Liver (tissue), 9 donors: ENCODE data around the gene GLYATL3. TPM values are rescaled to one million over a fixed set of nuclear protein-coding genes. Genes with fewer than 3 reads are reported as not detected.

Experiments used
- DNase-seq: peaks from one replicate; pipeline ENCODE4 v3.0.0-alpha.2; 2017; ENCODE audit warnings: low spot score
- H3K27ac ChIP-seq, 2 donors: one replicate each; pipeline ENCODE4 v1.7.0; 2013; ENCODE audit warnings: inconsistent platforms in 2 of 2, low read length in 2 of 2, control low read depth in 1 of 2, low read depth in 1 of 2, mild to moderate bottlenecking in 1 of 2
- H3K27me3 ChIP-seq, 4 donors: one replicate each; pipeline versions ENCODE4 v1.6.1 to v1.7.0; 2013; ENCODE audit warnings: low read length in 3 of 4, inconsistent platforms in 1 of 4, mild to moderate bottlenecking in 1 of 4, moderate library complexity in 1 of 4; ENCODE audit not compliant: control insufficient read depth in 4 of 4, insufficient read depth in 4 of 4
- H3K36me3 ChIP-seq, 4 donors: one replicate each; pipeline versions ENCODE4 v1.6.1 to v1.7.0; 2013; ENCODE audit warnings: low read length in 3 of 4, mild to moderate bottlenecking in 3 of 4, low read depth in 1 of 4, moderate library complexity in 1 of 4; ENCODE audit not compliant: control insufficient read depth in 4 of 4, insufficient read depth in 3 of 4
- H3K4me1 ChIP-seq, 4 donors: one replicate each; pipeline versions ENCODE4 v1.6.1 to v1.7.0; 2013; ENCODE audit warnings: low read length in 3 of 4, mild to moderate bottlenecking in 3 of 4, moderate library complexity in 1 of 4; ENCODE audit not compliant: control insufficient read depth in 4 of 4, insufficient read depth in 4 of 4
- H3K4me3 ChIP-seq, 3 donors: one replicate each; pipeline versions ENCODE4 v1.6.1 to v1.7.0; 2013; ENCODE audit warnings: low read length in 3 of 3, control low read depth in 1 of 3, low read depth in 1 of 3, mild to moderate bottlenecking in 1 of 3
- H3K9ac ChIP-seq, 2 donors: one replicate each; pipeline ENCODE4 v1.7.0; 2013; ENCODE audit warnings: low read length in 2 of 2, mild to moderate bottlenecking in 2 of 2, moderate library complexity in 2 of 2, control low read depth in 1 of 2, low read depth in 1 of 2
- H3K9me3 ChIP-seq, 4 donors: one replicate each; pipeline versions ENCODE4 v1.6.1 to v1.7.0; 2013; ENCODE audit warnings: low read length in 3 of 4; ENCODE audit not compliant: control insufficient read depth in 4 of 4
- ATF3 ChIP-seq: IDR thresholded peaks from 2 replicates; pipeline ENCODE4 v1.6.1; 2016; ENCODE audit warnings: antibody characterized with exemption
- CTCF ChIP-seq: fragments of 150-350 bp; IDR thresholded peaks from 2 replicates; pipeline ENCODE4 v1.5.1; 2017; ENCODE audit warnings: improper control_type of control experiment, low read depth, low read length; ENCODE audit not compliant: missing input control
- EGR1 ChIP-seq, 2 donors: IDR thresholded peaks; 2 replicates each; pipeline ENCODE4 v1.6.1; 2016 to 2018; ENCODE audit warnings: antibody characterized with exemption in 2 of 2, low read depth in 2 of 2
- FOXA1 ChIP-seq: IDR thresholded peaks from 2 replicates; pipeline ENCODE4 v1.6.1; 2016; ENCODE audit warnings: antibody characterized with exemption
- FOXA2 ChIP-seq: IDR thresholded peaks from 2 replicates; pipeline ENCODE4 v1.6.1; 2016; ENCODE audit warnings: antibody characterized with exemption
- GABPA ChIP-seq, 2 donors: IDR thresholded peaks in 1 of 2; conservative IDR thresholded peaks in 1 of 2; 2 replicates each; pipeline ENCODE4 v1.6.1; 2016; ENCODE audit warnings: antibody characterized with exemption in 2 of 2, mild to moderate bottlenecking in 1 of 2, moderate library complexity in 1 of 2
- HNF4A ChIP-seq, 2 donors: conservative IDR thresholded peaks; 2 replicates each; pipeline ENCODE4 v1.6.1; 2016; ENCODE audit warnings: antibody characterized with exemption in 2 of 2, mild to moderate bottlenecking in 2 of 2
- HNF4G ChIP-seq: IDR thresholded peaks from 2 replicates; pipeline ENCODE4 v1.6.1; 2016; ENCODE audit warnings: antibody characterized with exemption
- JUND ChIP-seq, 2 donors: IDR thresholded peaks; 2 replicates each; pipeline ENCODE4 v1.6.1; 2016; ENCODE audit warnings: antibody characterized with exemption in 2 of 2
- MAX ChIP-seq: IDR thresholded peaks from 2 replicates; pipeline ENCODE4 v1.6.1; 2016; ENCODE audit warnings: antibody characterized with exemption
- NR2F2 ChIP-seq: IDR thresholded peaks from 2 replicates; pipeline ENCODE4 v1.6.1; 2016; ENCODE audit warnings: antibody characterized with exemption
- RAD21 ChIP-seq, 2 donors: IDR thresholded peaks; 2 replicates each; pipeline ENCODE4 v1.6.1; 2016; ENCODE audit warnings: antibody characterized with exemption in 2 of 2, mild to moderate bottlenecking in 2 of 2
- RXRA ChIP-seq, 2 donors: IDR thresholded peaks; 2 replicates each; pipeline ENCODE4 v1.6.1; 2017 to 2018; ENCODE audit warnings: antibody characterized with exemption in 2 of 2, mild to moderate bottlenecking in 1 of 2
- SP1 ChIP-seq: IDR thresholded peaks from 2 replicates; pipeline ENCODE4 v1.6.1; 2018; ENCODE audit warnings: antibody characterized with exemption, mild to moderate bottlenecking
- TAF1 ChIP-seq: conservative IDR thresholded peaks from 2 replicates; pipeline ENCODE4 v1.6.1; 2016; ENCODE audit warnings: antibody characterized with exemption, mild to moderate bottlenecking
- YY1 ChIP-seq: IDR thresholded peaks from 2 replicates; pipeline ENCODE4 v1.6.1; 2016; ENCODE audit warnings: antibody characterized with exemption, mild to moderate bottlenecking
- ZBTB33 ChIP-seq: IDR thresholded peaks from 2 replicates; pipeline ENCODE4 v1.6.1; 2016; ENCODE audit warnings: antibody characterized with exemption
- WGBS: extraction: QIAGEN DNeasy Blood & Tissue Kit; methylation state at CpG from one replicate; pipeline ENCODE4 v1.1.7; 2013; 5-methylcytosine and 5-hydroxymethylcytosine counted together
- polyA plus RNA-seq, 2 donors: library from polyadenylated mRNA; stranded (reverse) in 1 of 2; unstranded in 1 of 2; fragments of 200-250 nt in 1 of 2; fragments of >200 nt in 1 of 2; fragmentation: Nextera tagmentation in 1 of 2; extraction: Ambion mirVana in 1 of 2; gene quantifications; one replicate each; pipeline versions ENCODE4 v1.2.1 to v1.2.3, GENCODE V29; 2013 to 2015
- total RNA-seq, 2 donors: library from RNA; depleted of rRNA; stranded (reverse); fragments of >200 nt; gene quantifications; one replicate each; pipeline ENCODE4 v1.2.3, GENCODE V29; 2014
- TF ChIP-seq, protein P1 (sequence below): IDR thresholded peaks from 2 replicates; pipeline ENCODE4 v1.6.1; 2016; ENCODE audit warnings: antibody characterized with exemption, mild to moderate bottlenecking
- donor health status: healthy.
- donor health status: healthy.
- donor health status: healthy.
- donor health status: healthy.
- donor health status: healthy.

GLYATL3 gene
- not detected for total RNA-seq
- under 1 TPM in 1 of 2 donors, not detected in 1; 0.09 TPM for polyA plus RNA-seq

- H3K36me3 ChIP-seq: no peaks in the 10 kb centered on the region
- no peak within 1 kb of the TSS for H3K4me3 ChIP-seq
- DNase-seq: no peak
- TF ChIP-seq ATF3: no peak
- no peak within 1 kb of the TSS for H3K27ac ChIP-seq
- H3K9me3 ChIP-seq: no peaks in the 10 kb centered on the region
- no peaks in the 10 kb centered on the region for H3K4me1 ChIP-seq
- no peak within 1 kb of the TSS for H3K9ac ChIP-seq
- H3K27me3 ChIP-seq: no peaks in the 10 kb centered on the region
- 43% methylated on average over 2 of the region's 2 CpGs for WGBS
These were observed at the start of gene GLYATL3 for GRCh38 chr6:49499623-49500022. TSS of gene GLYATL3 (plus strand) at chr6:49499923. CDS start at chr6:49511991, 12,068 bp downstream.

GRCh38 chr6:49453221-49453620 is 46.5 kb upstream of the GLYATL3 start:
- peaks cover 6 to 49% (median 43%) of the 10 kb centered on the region in 4 donors for H3K36me3 ChIP-seq
- 61% methylated on average over 2 of the region's 2 CpGs for WGBS
- DNase-seq: no peak
- H3K4me3 ChIP-seq: no peak overlapping the region
- H3K27me3 ChIP-seq: no peaks in the 10 kb centered on the region
- no peak overlapping the region for H3K9ac ChIP-seq
- TF ChIP-seq TAF1 (no peak), HNF4G (no peak), JUND (IDR thresholded peaks at IDR 0.05) (no peak), FOXA1 (peak; percentile 48), GABPA (IDR thresholded peaks at IDR 0.05 in 1 of 2, conservative IDR thresholded peaks at IDR 0.05 in 1 of 2) (no peak), ATF3 (no peak), RAD21 (IDR thresholded peaks at IDR 0.05) (peak; percentile 23 to 59), EGR1 (IDR thresholded peaks at IDR 0.05; ENCODE audit: low read depth in 2 of 2) (no peak), SP1 (no peak), MAX (no peak), CTCF (peak; percentile 23), YY1 (no peak), ZBTB33 (no peak), NR2F2 (no peak), FOXA2 (peak; percentile 52), HNF4A (conservative IDR thresholded peaks at IDR 0.05) (no peak), RXRA (IDR thresholded peaks at IDR 0.05) (no peak)
- TF ChIP-seq, protein P1, sequence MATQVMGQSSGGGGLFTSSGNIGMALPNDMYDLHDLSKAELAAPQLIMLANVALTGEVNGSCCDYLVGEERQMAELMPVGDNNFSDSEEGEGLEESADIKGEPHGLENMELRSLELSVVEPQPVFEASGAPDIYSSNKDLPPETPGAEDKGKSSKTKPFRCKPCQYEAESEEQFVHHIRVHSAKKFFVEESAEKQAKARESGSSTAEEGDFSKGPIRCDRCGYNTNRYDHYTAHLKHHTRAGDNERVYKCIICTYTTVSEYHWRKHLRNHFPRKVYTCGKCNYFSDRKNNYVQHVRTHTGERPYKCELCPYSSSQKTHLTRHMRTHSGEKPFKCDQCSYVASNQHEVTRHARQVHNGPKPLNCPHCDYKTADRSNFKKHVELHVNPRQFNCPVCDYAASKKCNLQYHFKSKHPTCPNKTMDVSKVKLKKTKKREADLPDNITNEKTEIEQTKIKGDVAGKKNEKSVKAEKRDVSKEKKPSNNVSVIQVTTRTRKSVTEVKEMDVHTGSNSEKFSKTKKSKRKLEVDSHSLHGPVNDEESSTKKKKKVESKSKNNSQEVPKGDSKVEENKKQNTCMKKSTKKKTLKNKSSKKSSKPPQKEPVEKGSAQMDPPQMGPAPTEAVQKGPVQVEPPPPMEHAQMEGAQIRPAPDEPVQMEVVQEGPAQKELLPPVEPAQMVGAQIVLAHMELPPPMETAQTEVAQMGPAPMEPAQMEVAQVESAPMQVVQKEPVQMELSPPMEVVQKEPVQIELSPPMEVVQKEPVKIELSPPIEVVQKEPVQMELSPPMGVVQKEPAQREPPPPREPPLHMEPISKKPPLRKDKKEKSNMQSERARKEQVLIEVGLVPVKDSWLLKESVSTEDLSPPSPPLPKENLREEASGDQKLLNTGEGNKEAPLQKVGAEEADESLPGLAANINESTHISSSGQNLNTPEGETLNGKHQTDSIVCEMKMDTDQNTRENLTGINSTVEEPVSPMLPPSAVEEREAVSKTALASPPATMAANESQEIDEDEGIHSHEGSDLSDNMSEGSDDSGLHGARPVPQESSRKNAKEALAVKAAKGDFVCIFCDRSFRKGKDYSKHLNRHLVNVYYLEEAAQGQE: no peak
- no peaks in the 10 kb centered on the region for H3K9me3 ChIP-seq
- peaks cover 2 to 15% (median 7%) of the 10 kb centered on the region in 4 donors for H3K4me1 ChIP-seq
- no peak overlapping the region for H3K27ac ChIP-seq
